Upper lobe of left lung (tissue), 6 donors: Measurements from ENCODE around the gene CABLES2. TPM values are rescaled to one million over a fixed set of nuclear protein-coding genes. Genes with fewer than 3 reads are reported as not detected.

Experiments
- ATAC-seq, 2 donors: fragments of 200-7000 bp; cut with Tn5 transposase; one replicate each; pipeline ENCODE4 v1.9.1; 2022; ENCODE audit warnings: mild to moderate bottlenecking in 2 of 2, moderate library complexity in 2 of 2; ENCODE audit not compliant: low FRiP score in 2 of 2
- DNase-seq, 2 donors: peaks; one replicate each; pipeline ENCODE4 v3.0.0-alpha.2; 2019 to 2020
- H3K27ac ChIP-seq, 4 donors: fragments of 200-600 bp; sonication (generic); one replicate each; pipeline ENCODE4 v1.5.1; 2016 to 2019
- H3K27me3 ChIP-seq, 4 donors: fragments of 200-600 bp; sonication (generic); one replicate each; pipeline ENCODE4 v1.5.1; 2017 to 2019
- H3K36me3 ChIP-seq, 4 donors: fragments of 200-600 bp; sonication (generic); one replicate each; pipeline ENCODE4 v1.5.1; 2016 to 2019
- H3K4me1 ChIP-seq, 4 donors: fragments of 200-600 bp; sonication (generic); one replicate each; pipeline ENCODE4 v1.5.1; 2018 to 2019
- H3K4me3 ChIP-seq, 4 donors: fragments of 200-600 bp; sonication (generic); one replicate each; pipeline ENCODE4 v1.5.1; 2017 to 2019; ENCODE audit warnings: mild to moderate bottlenecking in 2 of 4, moderate library complexity in 1 of 4
- H3K9me3 ChIP-seq, 4 donors: fragments of 200-600 bp; sonication (generic); one replicate each; pipeline ENCODE4 v1.5.1; 2018 to 2019
- CTCF ChIP-seq, 6 experiments: fragments of 450-650 bp in 4 of 6; fragments of 200-600 bp in 2 of 6; sonication (generic) in 2 of 6; IDR thresholded peaks; one replicate each; pipeline ENCODE4 v1.5.1; 2016 to 2019; ENCODE audit warnings: antibody characterized with exemption in 6 of 6
- EP300 ChIP-seq, 4 donors: sonication (generic); formaldehyde crosslinking; IDR thresholded peaks; one replicate each; pipeline ENCODE4 v1.5.1; 2017; ENCODE audit warnings: antibody characterized with exemption in 4 of 4, control low read depth in 2 of 4
- POLR2A ChIP-seq, 4 donors: fragments of 450-650 bp; IDR thresholded peaks; one replicate each; pipeline ENCODE4 v1.5.1; 2016 to 2017; ENCODE audit warnings: antibody characterized with exemption in 4 of 4, mild to moderate bottlenecking in 2 of 4
- POLR2AphosphoS5 ChIP-seq, 2 donors: sonication (generic); formaldehyde crosslinking; IDR thresholded peaks; one replicate each; pipeline ENCODE4 v1.5.1; 2017; ENCODE audit warnings: antibody characterized with exemption in 2 of 2
- whole genome bisulfite sequencing, 2 donors: methylation state at CpG; one replicate each; pipeline ENCODE4 v1.1.5; 2017 to 2018; 5-methylcytosine and 5-hydroxymethylcytosine counted together
- total RNA-seq, 6 donors: library from RNA; depleted of rRNA in 4 of 6; stranded (reverse); fragments of >200 nt in 4 of 6; gene quantifications; one replicate each; pipeline versions ENCODE4 v1.1.0 to v1.2.1, GENCODE V29; 2016 to 2021
- donor health status: DM: no; HTN: no; CAD: no; lungs with moderate emphysema.
- donor health status: DM: no; HTN: yes; CAD: no; lungs with severe emphysema.

CABLES2 gene
- total RNA-seq, 6 donors from 2014 or later: 2.2 to 5.2 (median 4.0) TPM

GRCh38 chr20:62350629-62351422 is 56.3 kb downstream of the CABLES2 start:
- Histone ChIP-seq H3K27me3 (no peaks in the 10 kb centered on the region), H3K4me1 (peaks cover 16 to 40% (median 34%) of the 10 kb centered on the region in 4 donors), H3K4me3 (no peak overlapping the region), H3K9me3 (no peaks in the 10 kb centered on the region), H3K27ac (peak overlapping the region; percentile 15 to 98 (median 66)), H3K36me3 (peaks cover 4 to 76% (median 41%) of the 10 kb centered on the region in 4 donors)
- no peak for TF ChIP-seq EP300 (IDR thresholded peaks at IDR 0.05)
- 77 to 90% methylated on average over 9 of the region's 23 CpGs for WGBS, 2 donors
- ATAC-seq: peak in 1 of 2 donors; percentile 16
- peak in 1 of 2 donors; percentile 66 for DNase-seq

DNA sequence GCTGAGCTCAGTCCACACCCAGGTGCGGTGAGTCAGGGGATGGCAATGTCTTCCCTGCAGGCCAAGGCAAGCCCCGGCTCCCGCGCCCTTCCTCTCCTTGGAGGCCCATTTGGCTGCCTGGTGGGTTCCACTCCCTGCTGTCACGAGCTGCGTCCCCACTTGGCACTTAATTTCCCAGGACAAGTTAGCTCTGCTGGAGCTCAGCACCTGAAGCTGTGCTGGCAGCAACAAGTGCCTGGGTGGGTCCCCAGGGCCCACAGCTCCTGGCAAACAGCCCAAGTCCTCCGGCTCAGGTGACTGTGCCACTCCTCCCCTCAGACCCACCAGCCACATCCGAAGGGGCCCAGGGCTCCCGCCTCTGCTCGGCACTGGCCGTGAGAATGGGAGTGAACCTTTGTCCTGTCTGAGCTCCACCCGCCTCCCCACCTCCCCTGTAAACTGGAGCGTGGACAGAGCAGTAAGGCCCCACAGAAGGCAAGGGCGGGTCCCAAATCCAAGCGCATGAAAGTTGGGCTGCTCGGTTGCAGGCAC is 56.9 kb downstream of the CABLES2 start:
- Histone ChIP-seq H3K36me3 (peaks cover 6 to 83% (median 44%) of the 10 kb centered on the region in 4 donors), H3K27me3 (no peaks in the 10 kb centered on the region), H3K27ac (peak overlapping the region; percentile 15 to 98 (median 66)), H3K4me1 (peaks cover 10 to 34% (median 27%) of the 10 kb centered on the region in 4 donors), H3K9me3 (no peaks in the 10 kb centered on the region), H3K4me3 (no peak overlapping the region)
- ATAC-seq (peak; percentile 6 to 71), DNase-seq (peak; percentile 80)
- TF ChIP-seq CTCF (IDR thresholded peaks at IDR 0.05): no peak
- TF ChIP-seq EP300 (IDR thresholded peaks at IDR 0.05): no peak
- no peak for TF ChIP-seq POLR2A (IDR thresholded peaks at IDR 0.05)
- peak; percentile 8 to 20 for TF ChIP-seq POLR2AphosphoS5 (IDR thresholded peaks at IDR 0.05)
- 77 to 83% methylated on average over 10 to 16 of the region's 16 CpGs for WGBS, 2 donors

- 62 to 77% methylated on average over 6 of the region's 7 CpGs for WGBS, 2 donors
- peak overlapping the region in 3 of 4 donors; percentile 15 to 98 (median 76) for H3K27ac ChIP-seq
These were observed 57.5 kb downstream of the CABLES2 start for GRCh38 chr20:62349556-62350097.

GRCh38 chr20:62348604-62349003 is 58.5 kb downstream of the CABLES2 start:
- H3K27ac ChIP-seq: no peak overlapping the region
- H3K36me3 ChIP-seq: peaks cover 6 to 86% (median 47%) of the 10 kb centered on the region in 4 donors
- no peaks in the 10 kb centered on the region for H3K9me3 ChIP-seq
- ATAC-seq (no peak), DNase-seq (no peak)
- no peaks in the 10 kb centered on the region for H3K27me3 ChIP-seq
- no peak overlapping the region for H3K4me3 ChIP-seq
- H3K4me1 ChIP-seq: peaks cover 0 to 18% (median 13%) of the 10 kb centered on the region in 4 donors
- WGBS, 2 donors: 94 to 95% methylated on average over 1 of the region's 1 CpG
- TF ChIP-seq POLR2AphosphoS5 (IDR thresholded peaks at IDR 0.05): no peak
- no peak for TF ChIP-seq POLR2A (IDR thresholded peaks at IDR 0.05)
- no peak for TF ChIP-seq CTCF (IDR thresholded peaks at IDR 0.05)

More at GRCh38 chr20:62349556-62350097, 57.5 kb downstream of the CABLES2 start:
- no peak for DNase-seq
- no peak for TF ChIP-seq EP300 (IDR thresholded peaks at IDR 0.05)
- TF ChIP-seq CTCF (IDR thresholded peaks at IDR 0.05): no peak
- TF ChIP-seq POLR2AphosphoS5 (IDR thresholded peaks at IDR 0.05): no peak
- TF ChIP-seq POLR2A (IDR thresholded peaks at IDR 0.05): no peak
- Histone ChIP-seq H3K4me3 (no peak overlapping the region), H3K9me3 (no peaks in the 10 kb centered on the region), H3K4me1 (peaks cover 4 to 28% (median 22%) of the 10 kb centered on the region in 4 donors), H3K36me3 (peaks cover 6 to 84% (median 47%) of the 10 kb centered on the region in 4 donors), H3K27me3 (no peaks in the 10 kb centered on the region)
- ATAC-seq: no peak

DNA sequence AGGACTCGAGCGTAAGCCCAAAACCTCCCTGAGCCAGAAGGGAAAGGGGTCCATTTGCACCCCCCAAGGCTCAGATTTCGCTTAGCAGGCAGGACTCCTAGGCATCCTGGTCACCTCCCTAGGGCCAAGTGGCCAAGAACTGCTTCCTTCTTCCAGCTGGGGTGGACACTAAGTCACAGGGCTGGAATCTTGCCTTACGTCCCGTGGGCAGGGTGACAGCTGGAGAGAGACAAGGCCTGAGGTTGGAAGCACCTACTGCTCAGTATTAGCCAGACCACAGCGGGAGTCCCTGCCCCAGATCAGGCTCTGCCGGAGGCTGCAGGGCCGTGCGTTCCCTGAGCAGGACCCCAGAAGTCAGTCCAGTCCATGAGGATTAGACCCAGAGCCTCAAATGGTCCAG is 59.6 kb downstream of the CABLES2 start:
- WGBS, 2 donors: 94% methylated on average over 9 of the region's 9 CpGs; no CpG with 5 or more reads in 1 of the 2 donors
- Histone ChIP-seq H3K4me3 (no peak overlapping the region), H3K27me3 (no peaks in the 10 kb centered on the region), H3K27ac (peak overlapping the region in 1 of 4 donors; percentile 9), H3K36me3 (peaks cover 6 to 86% (median 47%) of the 10 kb centered on the region in 4 donors), H3K9me3 (no peaks in the 10 kb centered on the region), H3K4me1 (peaks cover 0 to 12% (median 3%) of the 10 kb centered on the region in 4 donors)
- ATAC-seq (no peak), DNase-seq (peak in 1 of 2 donors; percentile 48)
- TF ChIP-seq EP300 (IDR thresholded peaks at IDR 0.05) (no peak), POLR2AphosphoS5 (IDR thresholded peaks at IDR 0.05) (no peak), CTCF (IDR thresholded peaks at IDR 0.05) (no peak), POLR2A (IDR thresholded peaks at IDR 0.05) (no peak)
